ENCODE data around the gene C1orf232.

Gene C1orf232

GRCh38 chr1:26168410-26169197 is at the start of gene C1orf232:
Gene C1orf232, minus strand, starts transcription at chr1:26168963. Its CDS starts 464 bp downstream, at chr1:26168499.
- DNase-seq (ENCODE audit: low read depth in 1 of 2, low spot score in 1 of 2), result no peak

DNA sequence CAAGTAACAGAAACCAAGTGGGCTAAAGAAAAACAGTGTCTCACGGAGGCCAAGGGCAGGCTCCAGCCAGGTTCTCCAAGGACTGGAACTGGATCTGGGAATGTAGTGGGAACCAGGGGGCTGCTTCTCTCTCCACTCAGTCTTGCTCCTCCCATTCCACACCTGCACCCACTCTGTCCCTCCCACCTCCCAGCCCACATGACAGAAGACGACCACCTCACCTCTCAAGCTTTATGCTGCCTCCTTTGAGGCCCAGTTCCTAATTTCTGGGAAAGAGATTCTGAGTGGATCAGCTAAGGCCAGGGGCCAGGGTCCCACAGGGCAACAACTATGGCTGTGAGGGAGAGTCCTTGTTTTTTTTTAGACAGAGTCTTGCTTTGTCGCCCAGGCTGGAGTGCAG is 46.5 kb upstream of the C1orf232 start:
- DNase-seq (ENCODE audit: low read depth in 1 of 2, low spot score in 1 of 2), result no peak

GRCh38 chr1:26213335-26213905 is 44.7 kb upstream of the C1orf232 start:
- DNase-seq (ENCODE audit: low read depth in 1 of 2, low spot score in 1 of 2), result no peak

DNA sequence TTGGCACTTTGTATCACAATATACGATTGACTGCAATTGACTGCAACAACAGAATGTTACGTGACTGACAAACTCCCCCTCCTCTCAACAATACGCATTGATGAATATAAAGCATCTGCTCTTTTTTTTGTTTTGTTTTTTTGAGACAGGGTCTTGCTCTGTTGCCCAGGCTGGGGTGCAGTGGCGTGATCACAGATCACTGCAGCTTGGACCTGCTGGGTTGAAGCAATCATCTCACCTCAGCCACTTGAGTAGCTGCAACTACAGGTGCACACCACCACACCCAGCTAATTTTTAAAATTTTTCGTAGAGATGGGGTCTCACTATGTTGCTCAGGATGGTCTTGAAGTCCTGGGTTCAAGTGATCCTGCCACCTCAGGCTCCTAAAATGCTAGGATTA is 44.0 kb upstream of the C1orf232 start:
- no peak for DNase-seq (ENCODE audit: low read depth in 1 of 2, low spot score in 1 of 2)

DNA sequence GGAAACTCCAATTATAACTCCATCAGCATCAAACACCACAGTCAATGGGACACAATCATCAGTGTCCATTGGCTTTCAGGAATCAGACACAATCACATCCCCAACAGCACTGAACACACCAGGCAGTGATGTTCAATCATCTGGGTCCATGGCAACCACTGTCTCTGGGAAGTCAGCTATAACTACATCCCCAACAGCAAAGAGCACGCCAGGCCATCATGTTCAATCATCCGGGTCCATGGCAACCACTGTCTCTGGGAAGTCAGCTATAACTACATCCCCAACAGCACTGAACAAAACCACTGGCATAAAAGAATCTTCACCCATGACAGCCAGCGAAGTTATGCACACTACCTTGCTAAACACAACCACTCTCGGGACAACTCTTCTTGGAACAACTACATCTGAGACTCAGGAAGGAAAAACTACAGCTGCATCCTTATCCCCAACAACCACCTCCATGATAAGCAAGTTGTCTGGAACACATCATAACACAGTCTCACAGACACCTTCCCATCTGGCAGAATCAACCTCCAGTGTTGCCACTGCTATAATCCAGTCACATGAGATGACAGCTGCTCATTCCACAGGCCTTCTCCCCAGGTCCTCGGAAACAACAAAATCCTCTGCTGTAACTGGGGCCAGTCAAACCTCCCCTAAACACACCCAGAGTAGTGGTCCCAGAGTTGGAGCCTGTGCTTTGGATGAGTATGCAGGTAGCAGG is 41.5 kb upstream of the C1orf232 start:
- no peak for DNase-seq (ENCODE audit: low read depth in 1 of 2, low spot score in 1 of 2)

DNA sequence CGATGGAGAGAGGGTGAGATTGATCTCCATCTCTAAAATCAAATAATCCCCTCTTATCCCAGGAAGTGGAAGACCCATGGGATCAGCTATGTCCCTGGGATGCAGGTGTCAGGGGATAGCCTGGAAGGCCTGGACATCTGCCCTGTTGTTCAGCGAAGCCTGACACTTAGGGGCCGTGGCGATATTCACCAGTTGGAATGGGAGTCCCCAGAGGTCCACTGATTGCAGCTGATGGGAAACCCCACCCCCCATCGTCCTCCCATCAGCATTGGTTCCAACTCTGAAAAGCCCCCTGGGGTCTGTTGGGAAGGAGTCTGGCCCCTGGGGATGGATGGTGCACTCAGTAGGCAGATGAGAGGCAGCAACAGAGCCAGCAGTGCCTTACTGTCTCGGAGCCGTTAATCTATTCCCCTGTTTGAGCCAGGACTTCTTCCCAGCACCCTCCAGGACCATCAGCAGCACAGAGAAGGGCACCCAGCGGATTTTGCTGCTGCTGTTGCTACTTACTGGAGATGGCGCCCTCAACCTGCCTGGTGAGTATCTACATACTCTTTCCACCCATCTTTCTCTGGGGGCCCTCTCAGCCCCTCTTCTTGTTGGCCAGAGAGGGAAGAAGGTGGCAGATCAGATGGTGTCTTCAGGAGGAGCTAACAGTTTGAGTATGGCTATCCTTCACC is 35.0 kb upstream of the C1orf232 start:
- no peak for DNase-seq (ENCODE audit: low read depth in 1 of 2, low spot score in 1 of 2)

DNA sequence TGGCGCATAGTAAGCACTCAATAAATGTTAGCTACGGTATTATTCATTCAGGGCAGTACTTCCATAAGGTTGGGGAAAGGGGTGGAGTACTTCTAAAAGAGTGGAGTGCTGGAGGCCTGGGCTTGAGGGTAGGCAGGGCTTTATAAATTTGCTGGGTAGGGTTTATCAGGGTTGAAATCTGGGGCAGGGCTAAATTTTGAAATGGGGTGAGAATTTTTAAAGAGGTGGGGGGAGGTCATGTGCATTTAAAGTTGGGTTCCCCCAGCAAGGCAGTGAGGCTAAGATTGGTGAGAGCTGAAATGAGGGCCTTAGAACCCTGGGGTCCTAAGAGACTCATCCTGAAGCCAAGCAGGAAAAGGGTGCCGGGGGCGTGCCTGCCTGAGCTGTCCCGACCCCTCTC is 31.6 kb upstream of the C1orf232 start:
- no peak for DNase-seq (ENCODE audit: low read depth in 1 of 2, low spot score in 1 of 2)

DNA sequence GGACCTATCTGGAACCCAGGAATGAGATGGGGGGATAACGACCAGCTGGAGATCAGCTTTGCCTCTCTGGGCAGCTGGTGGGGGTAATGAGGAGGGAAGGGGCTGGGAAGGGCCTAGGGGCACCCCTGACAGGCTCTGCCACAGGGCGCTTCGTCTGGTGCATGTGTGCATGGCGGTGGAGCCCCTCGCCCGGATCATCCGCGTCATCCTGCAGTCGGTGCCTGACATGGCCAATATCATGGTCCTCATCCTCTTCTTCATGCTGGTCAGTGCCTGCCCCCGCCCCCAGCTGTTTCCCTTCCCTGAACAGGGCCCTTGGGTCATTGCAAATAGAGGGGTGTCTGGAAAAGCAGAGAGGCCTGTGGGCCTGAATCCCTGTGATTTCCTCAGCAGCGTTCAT is 29.1 kb upstream of the C1orf232 start:
- DNase-seq (ENCODE audit: low read depth in 1 of 2, low spot score in 1 of 2), result no peak

- DNase-seq (ENCODE audit: low read depth in 1 of 2, low spot score in 1 of 2), result no peak
Observed at GRCh38 chr1:26197301-26197700, 28.5 kb upstream of the C1orf232 start.

- no peak for DNase-seq (ENCODE audit: low read depth in 1 of 2, low spot score in 1 of 2)
Observed at GRCh38 chr1:26195805-26196204, 27.0 kb upstream of the C1orf232 start.

- DNase-seq (ENCODE audit: low read depth in 1 of 2, low spot score in 1 of 2), result no peak
Observed at GRCh38 chr1:26191739-26192138, 23.0 kb upstream of the C1orf232 start.

GRCh38 chr1:26190373-26190987 is 21.7 kb upstream of the C1orf232 start, which contains the start of gene CATSPER4:
Gene CATSPER4, plus strand, starts transcription at chr1:26190602. Its CDS starts 26 bp downstream, at chr1:26190628.
- DNase-seq (ENCODE audit: low read depth in 1 of 2, low spot score in 1 of 2), result no peak

DNA sequence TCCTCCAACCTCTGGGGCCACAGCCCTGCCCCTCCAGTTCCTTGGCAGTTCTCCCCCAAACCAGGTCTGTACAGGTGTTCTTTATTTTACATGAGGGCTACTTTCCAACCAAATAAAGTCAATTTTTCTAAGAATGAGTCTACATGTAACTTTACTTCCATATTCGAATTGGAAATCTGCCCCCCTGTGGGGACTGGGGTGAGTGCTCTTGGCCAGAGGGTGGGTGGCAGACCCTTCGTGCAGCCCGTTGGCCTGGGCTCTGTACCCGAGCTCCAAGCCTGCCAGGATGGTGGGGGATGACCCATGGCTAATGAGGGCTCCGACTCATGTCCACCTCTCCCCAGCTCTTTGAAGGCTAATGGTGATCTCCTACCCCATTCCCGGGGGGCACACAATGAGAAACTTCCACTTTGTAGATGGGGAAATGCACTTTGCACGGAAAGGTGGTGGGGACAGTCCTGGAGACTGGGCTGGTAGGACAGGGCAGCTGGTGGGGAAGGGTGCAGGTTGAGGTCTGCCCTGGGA is 21.1 kb upstream of the C1orf232 start:
- DNase-seq (ENCODE audit: low read depth in 1 of 2, low spot score in 1 of 2), result no peak

DNA sequence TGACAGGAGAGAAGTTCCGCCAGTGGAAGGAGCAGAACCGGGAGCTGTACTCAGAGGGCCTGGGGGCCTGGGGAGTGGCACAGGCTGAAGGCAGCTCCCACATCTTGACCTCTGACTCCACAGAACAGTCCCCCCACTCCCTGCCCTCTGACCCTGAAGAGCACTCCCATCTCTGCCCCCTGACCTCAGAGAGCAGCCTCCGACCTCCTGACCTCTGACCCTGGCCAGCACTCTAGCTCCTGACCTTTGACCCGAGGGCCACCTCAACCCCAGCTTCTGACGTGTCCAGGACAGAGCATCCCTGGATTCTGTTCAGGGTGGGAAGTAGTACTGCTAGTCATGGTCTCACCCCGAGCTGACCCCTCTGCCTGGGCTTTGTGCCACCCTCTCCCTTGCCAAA is 20.6 kb upstream of the C1orf232 start:
- no peak for DNase-seq (ENCODE audit: low read depth in 1 of 2, low spot score in 1 of 2)

- no peak for DNase-seq (ENCODE audit: low read depth in 1 of 2, low spot score in 1 of 2)
Observed at GRCh38 chr1:26188477-26188876, 19.7 kb upstream of the C1orf232 start.

- DNase-seq (ENCODE audit: low read depth in 1 of 2, low spot score in 1 of 2), result no peak
Observed at GRCh38 chr1:26187882-26188281, 19.1 kb upstream of the C1orf232 start.

GRCh38 chr1:26184883-26185282 is 16.1 kb upstream of the C1orf232 start:
- DNase-seq (ENCODE audit: low read depth in 1 of 2, low spot score in 1 of 2), result no peak

DNA sequence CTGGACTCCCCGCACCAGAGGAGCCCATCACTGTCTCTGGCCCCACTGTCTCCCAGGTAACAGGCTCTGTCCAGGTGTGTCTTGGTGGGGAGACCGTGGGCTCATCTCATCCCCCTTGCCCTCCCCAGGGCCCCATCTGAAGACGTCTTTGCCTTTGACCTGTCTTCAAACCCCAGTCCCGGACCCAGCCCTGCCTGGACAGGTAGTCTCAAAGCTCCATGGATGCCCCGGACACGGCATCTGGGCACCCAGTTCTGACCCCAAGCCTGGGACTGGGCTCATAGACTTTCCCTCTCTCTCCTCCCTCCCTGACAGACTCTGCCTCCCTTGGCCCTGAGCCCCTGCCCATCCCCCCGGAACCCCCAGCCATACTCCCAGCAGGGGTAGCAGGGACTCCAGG is 15.3 kb upstream of the C1orf232 start:
- no peak for DNase-seq (ENCODE audit: low read depth in 1 of 2, low spot score in 1 of 2)

DNA sequence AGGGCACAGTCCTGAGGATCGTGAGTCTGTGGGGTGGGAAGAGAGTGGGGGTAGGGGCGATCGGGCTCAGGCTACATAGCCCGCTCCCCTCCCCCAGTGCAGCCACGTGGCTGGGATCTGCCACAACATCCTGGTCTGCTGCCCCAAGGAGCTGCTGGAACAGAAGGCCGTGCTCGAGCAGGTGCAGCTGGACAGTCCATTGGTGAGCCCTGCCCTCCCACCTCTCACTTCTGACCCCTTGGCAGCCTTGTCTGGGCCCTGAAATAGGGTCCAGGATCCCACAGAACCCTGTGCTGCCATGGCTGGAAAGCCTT is 13.6 kb upstream of the C1orf232 start:
- DNase-seq (ENCODE audit: low read depth in 1 of 2, low spot score in 1 of 2), result no peak

DNA sequence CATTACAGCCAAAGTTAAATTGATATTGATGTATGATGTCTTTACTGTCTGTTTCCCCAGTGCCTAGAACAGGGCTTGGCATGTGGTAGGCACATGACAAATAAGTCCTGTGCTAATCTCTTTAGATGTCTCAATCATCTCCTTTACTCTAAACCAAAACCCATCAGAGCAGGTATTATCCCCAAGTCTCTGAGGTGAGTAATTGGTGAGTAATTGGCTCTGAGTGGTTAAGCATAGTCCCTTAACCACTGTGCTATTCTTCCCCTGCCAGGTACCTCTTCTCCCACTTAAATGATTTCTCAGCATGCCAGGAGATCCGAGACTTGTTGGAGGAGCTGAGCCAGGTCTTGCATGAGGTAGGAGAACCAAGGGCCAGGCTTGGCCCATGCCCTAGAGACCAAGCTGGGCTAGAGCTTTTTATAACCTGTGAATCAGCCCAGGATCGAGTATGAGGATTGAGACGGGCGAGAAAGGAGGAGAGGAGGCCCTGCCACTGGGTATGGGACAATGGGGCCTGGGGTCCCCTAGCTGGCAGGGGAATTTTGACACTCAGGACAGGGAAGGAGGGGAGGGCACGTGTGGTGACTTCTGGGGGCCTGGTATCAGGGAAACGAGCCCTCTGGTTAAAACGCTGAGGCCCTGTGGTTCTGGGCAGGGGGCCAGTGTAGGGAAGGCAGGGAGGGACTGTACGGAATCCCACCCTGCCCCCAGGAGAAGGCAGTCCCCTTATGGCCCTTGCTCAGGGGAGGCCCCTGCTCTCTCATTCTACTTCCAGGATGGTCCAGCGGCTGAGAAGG is 13.0 kb upstream of the C1orf232 start:
- DNase-seq (ENCODE audit: low read depth in 1 of 2, low spot score in 1 of 2), result no peak

All from stimulated activated CD4-positive, alpha-beta T cell treated with anti-CD3 and anti-CD28 coated beads, Interleukin-15, amount 100 ng/mL, for 1 hour (primary cell).